Stimulated activated CD4-positive, alpha-beta T cell treated with anti-CD3 and anti-CD28 coated beads, Interleukin-12 subunit alpha, Interleukin-12 subunit beta, amount 100 ng/mL, for 24 hours (primary cell): ENCODE measurements around the gene PDLIM5.
A peak's percentile ranks its signal among the peaks of the same experiment; 100 is the strongest.

Experiments used
- DNase-seq, 2 experiments: peaks; one replicate each; pipeline ENCODE4 v3.0.0-alpha.2; 2020; ENCODE audit warnings: low read depth in 2 of 2

PDLIM5 gene

GRCh38 chr4:94428884-94429283 is 22.9 kb upstream of the PDLIM5 start:
- DNase-seq: no peak

GRCh38 chr4:94430406-94430805 is 21.3 kb upstream of the PDLIM5 start:
- DNase-seq: no peak

- DNase-seq: no peak
Measured at GRCh38 chr4:94431388-94431787, 20.4 kb upstream of the PDLIM5 start.

- no peak for DNase-seq
Measured at GRCh38 chr4:94434505-94434904, 17.2 kb upstream of the PDLIM5 start.

GRCh38 chr4:94435874-94436273 is 15.9 kb upstream of the PDLIM5 start:
- no peak for DNase-seq

GRCh38 chr4:94436512-94436911 is 15.2 kb upstream of the PDLIM5 start:
- DNase-seq: no peak

- DNase-seq: no peak
Measured at GRCh38 chr4:94439606-94440005, 12.1 kb upstream of the PDLIM5 start.

GRCh38 chr4:94441838-94442237 is 9.9 kb upstream of the PDLIM5 start:
- DNase-seq: no peak

- no peak for DNase-seq
Measured at GRCh38 chr4:94442251-94442650, 9.5 kb upstream of the PDLIM5 start.

- no peak for DNase-seq
Measured at GRCh38 chr4:94446386-94446785, 5.4 kb upstream of the PDLIM5 start.

GRCh38 chr4:94447754-94448411 is 3.9 kb upstream of the PDLIM5 start:
- no peak for DNase-seq

- DNase-seq: no peak
Measured at GRCh38 chr4:94448815-94449375, 2.8 kb upstream of the PDLIM5 start.

GRCh38 chr4:94451051-94451694 is 569 bp upstream of the PDLIM5 start:
- DNase-seq: no peak

- DNase-seq: peak in 1 of 2 experiments; percentile 12
Measured at GRCh38 chr4:94452476-94453371, 982 bp downstream of the PDLIM5 start.

- DNase-seq: no peak
Measured at GRCh38 chr4:94453391-94453963, 1.7 kb downstream of the PDLIM5 start.

GRCh38 chr4:94454405-94454804 is 2.7 kb downstream of the PDLIM5 start:
- no peak for DNase-seq

- DNase-seq: no peak
Measured at GRCh38 chr4:94455081-94455480, 3.3 kb downstream of the PDLIM5 start.

- DNase-seq: no peak
Measured at GRCh38 chr4:94457692-94458106, 6.0 kb downstream of the PDLIM5 start.

GRCh38 chr4:94458682-94459081 is 6.9 kb downstream of the PDLIM5 start:
- DNase-seq: no peak

GRCh38 chr4:94459462-94460161 is 7.9 kb downstream of the PDLIM5 start:
- DNase-seq: no peak

GRCh38 chr4:94461506-94461905 is 9.8 kb downstream of the PDLIM5 start:
- no peak for DNase-seq
